HT-29 (cell line): Measurements from ENCODE around the gene EDEM2. TPM values are rescaled to one million over a fixed set of nuclear protein-coding genes. Genes with fewer than 3 reads are reported as not detected.
"Not testable (repeated sequence)": the region's sequence is repeated elsewhere in the genome, so short reads cannot be mapped to it uniquely, and the experiment has no call there.

Source experiments
- DNase-seq: peaks from one replicate; pipeline ENCODE4 v3.0.0-alpha.2; 2015; ENCODE audit warnings: low spot score
- total RNA-seq: library from RNA; depleted of rRNA; stranded (reverse); fragments of >200 nt; shearing (Covaris generic); gene quantifications from 2 replicates; pipeline ENCODE4 v1.2.3, GENCODE V29; 2014

Gene EDEM2
- total RNA-seq, 1 experiment from 2014 or later: 38.0 TPM

DNA sequence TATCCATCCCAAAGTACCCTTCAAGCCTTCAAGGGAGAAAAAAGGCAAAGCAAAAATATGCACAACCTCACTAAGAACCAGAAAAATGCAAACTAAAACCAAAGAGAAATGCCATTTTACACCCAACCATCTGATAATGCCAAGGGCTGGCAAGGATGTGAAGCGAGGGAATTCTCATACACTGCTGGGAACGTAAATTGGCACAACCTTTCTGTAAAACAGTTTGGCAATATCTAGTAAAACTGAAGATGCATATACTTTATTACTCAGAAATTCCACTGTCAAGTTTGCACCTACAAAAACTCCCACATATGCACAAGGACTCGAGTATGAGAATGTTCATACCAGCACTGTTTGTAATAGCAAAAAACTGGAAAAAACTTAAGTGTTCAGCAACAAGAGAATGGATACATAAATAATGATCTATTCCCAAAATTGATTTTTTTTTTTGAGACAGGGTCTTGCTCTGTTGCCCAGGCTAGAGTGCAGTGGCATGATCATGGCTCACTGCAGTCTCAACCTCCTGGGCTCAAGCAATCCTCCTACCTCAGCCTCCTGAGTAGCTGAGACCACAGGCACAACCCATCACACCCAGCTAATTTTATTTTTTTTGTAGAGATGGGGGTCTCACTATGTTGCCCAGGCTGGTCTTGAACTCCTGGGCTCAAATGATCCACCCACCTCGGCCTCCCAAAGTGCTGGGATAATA, 21.7 kb upstream of the EDEM2 start:
- not testable (repeated sequence) for DNase-seq

GRCh38 chr20:35167787-35168186, 20.7 kb upstream of the EDEM2 start:
- no peak for DNase-seq

- DNase-seq: peak; percentile 23
These were observed 19.2 kb upstream of the EDEM2 start for GRCh38 chr20:35166242-35166830.

DNA sequence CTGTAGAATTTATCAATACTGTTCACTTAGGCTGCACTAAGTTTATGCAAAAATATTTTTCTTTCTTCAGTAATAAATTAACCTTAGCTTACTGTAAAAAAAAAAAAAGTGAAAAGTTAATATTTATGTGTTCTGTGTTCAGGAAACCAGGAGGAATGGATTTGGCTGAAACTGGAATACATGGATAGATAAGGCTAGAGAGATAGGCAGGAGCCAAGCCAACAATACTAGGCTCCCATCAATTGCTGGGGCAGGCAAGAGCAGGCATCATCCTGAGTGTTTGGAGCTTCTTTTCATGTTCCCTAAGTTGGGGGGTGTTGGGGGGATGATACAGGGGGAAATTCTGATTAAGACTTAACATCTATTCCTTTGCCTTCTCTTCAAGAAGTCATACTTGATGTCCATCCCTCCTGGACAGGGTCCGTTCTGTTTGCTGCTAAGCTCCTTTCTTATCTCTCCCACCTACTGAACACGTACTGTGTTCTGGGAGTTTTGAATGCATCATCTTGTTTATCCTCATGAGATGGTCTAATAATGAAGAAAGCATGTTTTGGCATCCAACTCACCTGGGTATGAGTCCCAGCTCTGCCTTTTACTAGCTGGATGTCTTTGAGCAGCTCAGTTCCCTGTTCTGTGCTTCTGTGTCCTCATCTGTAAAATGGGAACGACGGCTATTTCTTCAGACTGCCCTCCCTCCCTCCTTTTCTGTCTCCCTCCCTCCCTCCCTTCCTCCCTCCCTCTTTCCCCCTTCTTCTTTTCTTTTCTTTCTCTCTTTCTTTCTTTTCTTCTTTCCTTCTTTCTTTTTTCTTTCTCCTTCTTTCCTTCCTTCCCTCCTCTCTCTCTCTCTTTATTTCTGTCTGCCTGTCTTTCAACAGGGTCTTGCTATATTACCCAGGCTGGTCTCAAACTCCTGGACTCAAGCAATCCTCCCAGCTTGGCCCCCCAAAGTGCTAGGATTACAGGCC, 18.4 kb upstream of the EDEM2 start:
- no peak for DNase-seq

GRCh38 chr20:35164531-35164930, 17.4 kb upstream of the EDEM2 start:
- not testable (repeated sequence) for DNase-seq

DNA sequence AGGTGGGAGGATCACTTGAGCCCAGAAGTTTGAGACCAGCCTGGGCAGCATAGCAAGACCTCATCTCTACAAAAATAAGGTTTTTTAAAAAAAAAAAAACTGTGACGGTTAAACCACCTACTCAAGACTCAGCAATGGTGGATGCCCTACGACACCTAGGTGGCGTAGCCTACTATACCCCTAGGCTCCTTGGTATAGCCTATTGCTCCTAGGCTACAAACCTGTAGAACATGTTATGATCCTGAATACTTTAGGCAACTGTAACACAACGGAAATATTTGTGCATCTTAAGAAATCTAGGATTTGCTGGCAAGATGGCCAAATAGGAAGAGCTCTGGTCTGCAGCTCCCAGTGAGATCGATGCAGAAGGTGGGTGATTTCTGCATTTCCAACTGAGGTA, 13.2 kb upstream of the EDEM2 start:
- DNase-seq: not testable (repeated sequence)

GRCh38 chr20:35156978-35157377, 9.8 kb upstream of the EDEM2 start:
- no peak for DNase-seq

DNA sequence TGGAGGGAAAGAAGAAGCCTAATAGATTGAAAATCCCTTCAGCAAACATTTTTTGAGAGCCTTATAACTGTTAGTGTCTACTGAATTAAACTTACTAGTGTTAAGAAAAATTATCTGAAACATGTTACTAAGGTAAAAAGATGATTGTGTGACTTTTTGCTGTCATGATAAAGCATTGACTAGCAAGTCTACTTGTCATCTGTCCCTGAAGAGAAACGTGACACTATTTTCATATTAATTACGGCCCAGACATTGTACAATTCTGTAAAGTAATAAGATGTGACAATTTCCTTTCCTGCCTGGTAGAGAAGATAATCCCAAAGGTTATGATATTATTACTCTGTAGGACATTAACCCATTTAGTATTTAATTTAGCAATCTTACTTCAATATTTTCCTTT, 8.8 kb upstream of the EDEM2 start:
- no peak for DNase-seq

- no peak for DNase-seq
These were observed 4.6 kb upstream of the EDEM2 start for GRCh38 chr20:35151736-35152135.

DNA sequence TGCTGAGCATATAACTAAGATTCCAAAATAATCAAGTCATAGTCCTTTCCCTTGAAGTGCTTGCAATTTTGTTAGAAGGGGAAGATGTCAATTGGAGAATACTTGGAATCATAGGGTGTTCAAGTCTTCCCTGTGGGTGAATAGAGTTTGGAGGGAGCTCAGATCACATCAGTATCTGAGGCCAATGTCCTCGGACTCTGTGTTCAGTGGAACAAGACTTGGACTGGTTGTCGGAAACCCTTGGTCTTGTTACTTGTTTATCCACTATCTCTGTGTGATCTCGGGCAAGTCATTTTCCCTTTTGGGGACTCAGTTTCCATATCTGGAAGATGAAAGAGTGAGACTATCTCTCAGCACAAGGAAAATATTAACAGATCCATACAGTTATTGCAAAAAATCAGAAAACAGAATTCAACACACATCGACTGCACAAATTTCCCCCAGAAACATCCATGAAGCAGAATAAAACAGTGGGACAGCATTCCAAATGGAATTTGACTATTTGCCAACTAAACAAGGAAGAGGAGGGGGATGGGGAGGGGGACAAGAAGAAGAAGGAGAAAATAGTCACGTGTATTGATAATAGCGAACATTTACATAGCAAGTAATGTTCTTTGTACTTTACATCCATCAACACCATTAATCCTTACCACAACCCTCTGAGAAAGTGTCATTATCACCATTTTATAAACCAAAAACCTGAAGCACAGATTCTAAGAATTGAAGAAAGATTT, 3.9 kb upstream of the EDEM2 start:
- no peak for DNase-seq

DNA sequence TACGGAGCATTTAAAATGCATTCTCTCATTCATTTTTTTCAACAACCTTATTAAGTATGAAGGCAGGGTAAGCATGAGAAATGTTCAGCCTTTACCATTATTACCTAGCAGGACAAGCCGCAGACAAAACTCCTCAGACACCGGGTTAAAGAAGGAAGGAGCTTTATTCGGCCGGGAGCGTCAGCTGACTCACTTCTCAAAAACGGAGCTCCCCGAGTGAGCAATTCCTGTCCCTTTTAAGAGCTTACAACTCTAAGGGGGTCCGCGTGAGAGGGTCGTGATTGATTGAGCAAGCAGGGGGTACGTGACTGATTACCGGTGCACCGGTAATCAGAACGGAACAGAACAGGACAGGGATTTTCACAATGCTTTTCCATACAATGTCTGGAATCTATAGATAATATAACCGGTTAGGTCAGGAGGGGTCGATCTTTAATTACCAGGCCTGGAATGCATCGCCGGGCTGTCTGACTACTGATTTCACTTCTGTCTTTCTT, 487 bp upstream of the EDEM2 start:
- DNase-seq: not testable (repeated sequence)

DNA sequence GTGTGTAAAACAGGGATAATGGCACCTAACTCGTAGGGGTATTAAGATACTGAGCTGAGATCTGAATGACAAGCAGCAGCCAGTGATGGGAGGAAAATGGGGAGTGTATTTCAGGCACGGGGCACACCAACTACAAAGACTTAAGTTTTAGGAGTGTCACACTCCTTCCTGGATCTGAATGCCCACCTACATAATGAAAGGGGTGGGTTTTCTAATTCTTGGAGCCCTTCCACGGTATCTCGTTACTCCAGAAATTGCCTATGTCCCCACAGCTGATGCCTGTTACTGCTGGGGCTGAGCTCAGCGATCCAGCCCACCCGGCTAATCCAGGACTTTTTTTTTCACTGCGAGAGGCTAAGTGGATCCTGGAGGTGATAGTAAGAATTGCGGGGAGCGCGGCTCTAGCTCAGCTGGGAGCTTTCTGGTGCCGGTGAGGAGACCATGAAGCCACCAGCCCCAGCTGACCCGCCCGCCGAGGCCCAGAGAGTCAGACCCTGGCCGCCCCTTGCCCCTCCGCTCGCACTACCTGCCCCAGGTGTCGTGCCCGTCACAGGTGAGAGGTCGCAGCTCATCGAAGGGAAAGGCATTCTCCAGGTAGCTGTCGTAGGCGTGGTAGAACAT, 727 bp downstream of the EDEM2 start:
- peak; percentile 66 for DNase-seq

DNA sequence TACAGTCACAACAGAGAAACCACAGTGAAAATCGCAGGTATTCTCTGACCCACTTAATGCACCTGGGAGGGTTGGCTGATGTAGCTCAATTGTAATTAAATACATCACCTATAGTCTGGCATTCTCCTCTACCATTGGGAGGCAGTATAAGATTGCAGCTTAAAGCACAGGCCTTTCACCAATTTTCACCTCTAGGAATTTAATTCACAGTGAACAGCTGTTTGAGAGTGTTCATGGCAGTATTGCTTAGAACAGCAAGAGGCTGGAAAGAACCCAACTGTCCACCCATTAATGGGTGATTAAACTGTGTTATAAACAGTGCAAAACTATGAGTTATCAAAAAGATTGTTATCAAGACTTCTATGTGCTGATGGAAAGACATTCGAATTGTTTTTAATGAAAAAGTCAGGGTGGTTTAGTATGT, 2.0 kb downstream of the EDEM2 start:
- peak; percentile 93 for DNase-seq

DNA sequence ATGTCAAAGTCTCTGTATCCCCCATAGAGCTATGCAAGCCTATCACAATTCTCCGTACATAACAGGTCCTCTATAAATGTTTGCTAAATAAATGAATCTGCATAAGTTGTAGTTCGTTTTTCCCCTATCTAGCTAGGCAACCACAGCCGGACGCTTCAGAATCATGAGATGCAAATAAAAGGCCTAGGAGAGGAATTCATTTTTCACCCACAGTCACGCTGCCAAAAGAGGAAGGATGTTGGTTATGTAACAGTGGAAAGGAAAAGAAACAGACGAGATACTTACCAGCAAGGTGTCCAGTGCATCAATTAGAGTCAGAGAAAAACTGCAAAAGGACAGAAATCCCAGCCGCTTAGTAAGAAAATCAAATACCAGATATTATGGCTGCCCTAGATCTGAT, 2.4 kb downstream of the EDEM2 start:
- DNase-seq: no peak

DNA sequence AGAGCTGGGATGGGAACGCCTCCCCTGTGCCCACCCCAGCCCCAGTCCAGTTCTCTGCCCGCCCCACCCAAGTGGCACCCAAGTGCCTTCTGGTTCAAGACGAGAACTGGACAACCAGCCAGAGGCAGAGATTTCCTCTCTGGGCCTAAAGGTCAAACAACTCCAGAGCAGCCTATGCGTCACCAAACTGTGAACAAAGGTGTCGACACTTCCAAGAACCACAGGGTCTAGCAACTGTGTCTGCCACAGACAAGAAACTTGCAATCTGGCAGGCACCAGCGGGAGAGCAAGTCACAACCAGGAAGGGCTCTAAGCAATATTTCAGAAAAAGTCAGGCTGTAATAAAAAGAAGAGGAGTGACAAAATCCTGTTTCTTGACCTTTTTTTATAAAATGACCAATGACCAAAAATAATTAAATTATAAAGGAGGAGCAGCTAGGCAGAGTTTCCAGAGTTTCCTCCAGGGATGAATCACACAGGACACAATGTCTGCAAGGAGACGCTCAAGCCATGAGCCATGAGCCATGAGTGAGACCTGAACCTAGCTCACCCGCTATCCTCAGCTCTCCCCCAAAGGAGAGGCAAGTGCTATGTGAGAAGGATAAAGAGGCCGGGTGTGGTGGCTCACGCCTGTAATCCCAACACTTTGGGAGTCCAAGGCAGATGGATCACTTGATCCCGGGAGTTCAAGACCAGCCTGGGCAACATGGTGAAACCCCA, 11.1 kb downstream of the EDEM2 start:
- DNase-seq: no peak

GRCh38 chr20:35134880-35135279, 12.3 kb downstream of the EDEM2 start:
- no peak for DNase-seq

GRCh38 chr20:35134472-35134871, 12.7 kb downstream of the EDEM2 start:
- no peak for DNase-seq

GRCh38 chr20:35133735-35134134, 13.4 kb downstream of the EDEM2 start:
- no peak for DNase-seq

GRCh38 chr20:35133031-35133430, 14.1 kb downstream of the EDEM2 start:
- no peak for DNase-seq

- no peak for DNase-seq
These were observed 15.2 kb downstream of the EDEM2 start for GRCh38 chr20:35131934-35132333.
